Pulmonary artery endothelial cell (primary cell): ENCODE results near the gene PIGR. TPM values are rescaled to one million over a fixed set of nuclear protein-coding genes. Genes with fewer than 3 reads are reported as not detected.
A peak's percentile ranks its signal among the peaks of the same experiment; 100 is the strongest.
"Not testable (repeated sequence)": the region's sequence is repeated elsewhere in the genome, so short reads cannot be mapped to it uniquely, and the experiment has no call there.

Source experiments
- DNase-seq: peaks from one replicate; pipeline ENCODE4 v3.0.0-alpha.2; 2011; ENCODE audit warnings: low read depth, low spot score
- total RNA-seq: library from RNA; depleted of rRNA; stranded (reverse); fragments of >200 nt; gene quantifications from 2 replicates; pipeline ENCODE4 v1.2.3, GENCODE V29; 2014

The PIGR gene
- total RNA-seq, 1 donor from 2014 or later, result not detected

DNA sequence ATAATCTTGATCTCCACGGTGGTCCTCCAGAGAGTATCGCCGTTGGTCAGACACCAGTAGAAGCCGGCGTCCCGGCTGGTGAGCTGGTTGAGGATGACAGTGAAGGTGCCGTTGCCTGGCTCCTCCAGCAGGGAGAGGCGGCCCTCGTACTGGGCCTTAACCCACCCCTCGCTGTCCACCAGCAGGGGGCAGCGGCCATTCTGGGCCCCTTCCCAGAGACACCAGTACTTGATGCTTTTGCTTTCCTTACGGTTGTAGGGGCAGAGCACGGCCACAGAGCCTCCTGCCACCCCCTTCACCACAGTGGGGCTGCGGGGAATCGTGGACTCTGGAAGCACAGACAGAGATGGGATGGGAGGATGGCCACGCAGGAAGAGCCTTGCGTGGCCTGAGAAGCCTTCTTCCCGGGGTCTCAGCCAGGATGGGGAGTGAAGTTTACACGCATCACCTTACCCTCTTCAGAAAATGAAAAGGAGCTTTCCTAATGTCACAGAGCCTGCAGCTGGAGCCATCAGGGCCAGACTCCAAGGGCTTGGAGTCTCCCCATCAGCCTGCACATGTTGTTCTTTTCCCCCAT is 10.7 kb downstream of the PIGR start:
- DNase-seq, result no peak

- DNase-seq, result no peak
Observed at GRCh38 chr1:206933333-206933945, 12.8 kb downstream of the PIGR start.

DNA sequence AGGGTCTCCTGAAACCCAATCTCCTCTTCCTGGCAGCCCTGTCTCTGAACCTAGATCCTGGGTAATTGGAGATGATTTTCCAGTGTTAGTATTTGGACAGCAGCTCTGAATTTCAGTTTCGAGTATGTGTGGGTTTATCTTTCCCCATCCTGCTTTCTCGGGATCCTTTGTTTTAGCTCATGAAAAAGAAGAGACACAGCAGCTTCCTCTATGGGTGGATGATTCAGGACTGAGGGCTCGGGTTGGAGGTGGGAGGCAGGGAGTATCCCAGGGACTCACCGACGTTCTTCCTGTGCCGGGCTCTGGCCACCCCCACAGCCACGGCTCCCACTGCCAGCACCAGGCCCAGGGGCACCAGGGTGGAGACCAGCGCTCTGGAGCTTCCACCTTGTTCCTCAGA is 14.1 kb downstream of the PIGR start:
- DNase-seq, result no peak

DNA sequence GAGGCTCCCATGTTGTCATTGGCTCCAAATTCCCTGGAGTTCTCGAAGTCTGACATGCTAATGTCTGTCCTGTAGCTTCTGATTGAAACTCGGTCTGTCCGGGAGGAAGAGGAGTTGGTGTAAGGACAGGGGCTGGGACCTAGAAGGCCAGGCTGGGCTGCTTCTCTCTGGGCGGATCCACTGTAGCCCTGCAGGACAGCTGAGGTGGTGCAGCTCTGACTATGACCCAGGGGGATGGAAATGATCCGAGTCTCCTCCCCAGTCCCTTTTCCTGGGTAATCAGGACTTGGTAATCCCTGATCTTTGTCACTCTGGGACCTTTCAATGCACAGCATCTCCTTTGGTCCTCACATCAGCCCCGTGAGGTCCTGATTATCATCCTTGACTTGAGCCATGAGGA is 14.6 kb downstream of the PIGR start:
- DNase-seq, result no peak

DNA sequence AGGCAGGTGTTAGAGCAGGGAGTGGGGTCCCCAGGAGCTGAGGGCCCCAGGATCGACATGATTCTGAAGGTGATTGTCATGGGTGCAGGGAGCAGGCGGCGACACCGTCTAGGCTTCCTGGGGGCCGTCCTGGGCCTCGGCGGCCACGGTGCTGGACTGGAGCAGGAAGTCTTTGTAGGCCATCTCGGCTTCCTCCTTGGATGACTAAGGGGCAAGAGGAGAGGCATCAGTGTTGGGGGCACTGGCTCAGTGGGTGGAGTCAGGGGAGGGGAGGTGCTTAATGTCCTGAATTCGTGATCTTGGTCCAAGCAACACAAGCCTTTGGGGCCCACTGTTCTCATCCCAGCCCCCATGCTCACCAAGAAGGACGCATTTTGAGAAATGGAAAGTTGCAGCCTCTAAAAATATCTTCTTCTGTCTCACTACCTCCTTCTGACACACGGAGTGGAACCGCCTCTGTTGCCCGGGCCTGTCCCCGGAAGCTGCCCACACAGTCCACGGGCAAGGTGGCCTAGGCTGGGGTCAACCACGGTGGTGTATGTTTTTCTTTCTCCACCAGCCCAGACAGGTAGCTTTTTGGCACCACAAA is 16.0 kb downstream of the PIGR start:
- DNase-seq, result no peak

- no peak for DNase-seq
Observed at GRCh38 chr1:206929524-206929923, 16.7 kb downstream of the PIGR start.

DNA sequence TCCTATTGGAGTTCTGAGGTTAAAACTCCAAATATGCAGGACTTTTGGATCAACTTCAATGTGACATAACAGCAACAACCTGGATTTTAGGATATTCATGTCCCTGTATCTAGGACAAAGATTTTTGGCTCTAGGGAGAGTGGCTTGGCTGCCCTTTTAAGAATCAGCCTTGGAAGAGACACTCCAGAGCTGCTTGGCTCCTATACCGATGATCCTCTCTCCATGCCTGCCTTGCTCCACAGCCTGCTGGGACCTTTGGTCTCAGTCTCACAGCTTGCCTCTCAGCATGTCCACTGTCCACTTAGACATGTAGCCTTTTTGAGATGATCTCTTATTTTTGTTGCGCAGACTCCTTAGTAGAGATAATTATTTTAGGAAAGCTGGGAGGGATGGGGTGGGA is 20.0 kb downstream of the PIGR start:
- DNase-seq, result no peak

DNA sequence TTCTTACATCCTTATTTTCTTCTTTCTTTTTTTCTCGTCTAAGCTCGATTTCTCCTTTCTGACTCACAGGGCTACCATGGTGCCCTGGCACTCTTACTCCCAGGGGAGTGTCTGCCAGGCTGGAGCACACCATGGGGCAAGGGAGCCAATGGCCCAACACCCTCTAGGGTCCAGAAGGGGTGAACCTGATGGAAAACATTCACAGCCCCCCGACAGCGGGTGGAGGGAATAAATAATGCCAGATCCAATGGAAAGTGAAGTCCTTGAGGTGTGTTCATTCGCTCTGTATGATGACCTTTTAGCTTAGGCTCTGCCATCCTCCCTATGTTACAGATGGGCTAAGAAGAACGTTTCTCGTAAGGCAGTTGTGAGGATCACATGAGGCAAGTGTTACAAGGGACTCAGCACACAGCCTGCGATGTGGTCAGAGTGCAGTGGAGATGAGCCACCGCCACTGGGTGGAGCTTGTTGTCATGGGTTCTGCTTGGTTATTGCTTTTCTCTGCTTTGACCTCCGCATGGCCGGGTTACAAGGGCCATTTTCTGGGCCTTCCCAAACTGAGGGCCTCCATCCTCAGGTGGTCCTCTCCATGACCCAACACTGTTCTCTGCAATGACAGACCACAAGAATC is 21.0 kb downstream of the PIGR start:
- no peak for DNase-seq

GRCh38 chr1:206924592-206925105 is 21.6 kb downstream of the PIGR start:
- no peak for DNase-seq

DNA sequence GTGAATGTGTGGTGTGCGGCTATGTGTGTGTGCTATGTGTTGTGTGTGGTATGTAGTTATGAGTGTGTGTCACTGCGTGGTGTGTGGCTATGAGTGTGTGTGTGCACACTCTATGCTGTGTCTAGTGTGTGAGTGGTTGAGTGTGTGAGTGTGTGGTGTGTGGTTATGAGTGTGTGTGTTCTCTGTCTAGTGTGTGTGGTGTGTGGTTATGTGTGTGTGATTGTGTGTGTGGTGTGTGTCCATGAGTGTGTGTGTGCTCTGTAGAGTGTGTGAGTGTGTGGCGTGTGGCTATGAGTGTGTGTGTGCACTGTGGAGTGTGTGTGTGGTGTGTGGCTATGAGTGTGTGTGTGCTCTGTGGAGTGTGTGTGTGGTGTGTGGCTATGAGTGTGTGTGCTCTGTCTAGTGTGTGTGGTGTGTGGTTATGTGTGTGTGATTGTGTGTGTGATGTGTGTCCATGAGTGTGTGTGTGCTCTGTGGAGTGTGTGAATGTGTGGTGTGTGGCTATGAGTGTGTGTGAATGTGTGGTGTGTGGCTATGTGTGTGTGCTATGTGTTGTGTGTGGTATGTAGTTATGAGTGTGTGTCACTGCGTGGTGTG is 22.2 kb downstream of the PIGR start:
- DNase-seq, result not testable (repeated sequence)

DNA sequence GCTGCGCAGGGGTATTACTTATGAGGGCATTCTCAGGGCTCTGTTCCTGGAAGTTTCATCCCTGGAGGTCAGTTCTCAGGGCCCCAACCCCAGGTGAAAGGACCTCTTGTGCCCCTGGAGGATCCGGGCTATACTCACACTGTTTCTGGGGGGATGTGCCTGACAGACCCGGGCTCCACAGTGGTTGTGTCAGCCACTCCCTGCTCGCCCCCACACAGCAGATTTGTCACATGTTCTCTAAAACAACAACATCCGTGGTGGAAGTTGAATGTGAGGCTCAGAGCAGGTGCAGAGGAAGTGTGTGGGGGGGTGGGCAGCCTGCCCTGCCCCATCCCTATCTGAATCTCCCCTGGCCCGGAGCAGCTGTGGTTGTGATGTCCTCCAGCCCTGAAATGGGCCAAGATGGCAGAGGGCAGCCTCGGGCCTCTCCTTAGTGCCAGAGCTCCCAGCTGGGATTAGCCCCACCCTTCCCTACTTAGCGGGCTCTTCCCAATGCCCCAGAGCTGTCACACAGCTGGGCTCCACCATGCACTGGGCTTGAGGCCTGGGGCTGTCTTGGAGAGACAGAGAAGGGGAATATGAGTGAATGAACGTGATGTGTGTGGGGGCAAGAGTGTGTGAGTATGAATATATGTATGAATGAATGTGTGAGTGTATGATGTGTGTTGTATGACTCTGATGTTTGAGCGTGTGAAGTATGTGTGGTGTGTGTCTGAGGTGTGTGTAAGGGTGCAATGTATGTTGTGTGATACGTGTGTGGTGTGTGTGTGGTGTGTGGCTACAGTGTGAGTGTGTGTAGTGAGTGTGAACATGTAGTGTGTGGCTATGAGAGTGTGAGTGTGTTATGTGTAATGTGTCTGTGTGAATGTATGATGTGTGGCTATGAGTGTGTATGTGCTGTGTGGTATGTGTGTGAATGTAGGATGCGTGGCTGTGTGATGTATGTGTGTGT is 23.0 kb downstream of the PIGR start:
- no peak for DNase-seq

DNA sequence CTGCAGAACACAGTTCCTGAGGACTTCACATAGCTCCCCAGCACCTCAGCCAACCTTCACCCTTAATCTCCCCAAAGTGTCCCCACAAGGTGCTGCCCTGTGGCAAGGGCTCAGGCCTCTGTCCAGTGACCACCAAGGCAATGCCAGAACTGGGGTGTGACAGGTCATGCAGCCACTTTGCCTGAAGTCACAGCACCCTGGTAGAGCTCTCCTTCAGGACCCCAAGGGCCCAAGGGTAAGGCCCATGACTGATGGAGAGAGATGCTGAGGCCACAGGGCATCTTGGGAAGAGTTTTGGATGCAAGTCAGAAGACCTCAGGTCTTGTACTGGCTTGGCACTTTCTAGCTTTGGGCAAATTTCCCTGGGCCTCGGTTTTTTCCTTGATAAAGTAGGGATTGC is 23.7 kb downstream of the PIGR start:
- no peak for DNase-seq

- no peak for DNase-seq
Observed at GRCh38 chr1:206921772-206922265, 24.4 kb downstream of the PIGR start, which contains the start of gene FCMR. TSS of gene FCMR (minus strand) at chr1:206921941. CDS start at chr1:206921854, 87 bp downstream.

DNA sequence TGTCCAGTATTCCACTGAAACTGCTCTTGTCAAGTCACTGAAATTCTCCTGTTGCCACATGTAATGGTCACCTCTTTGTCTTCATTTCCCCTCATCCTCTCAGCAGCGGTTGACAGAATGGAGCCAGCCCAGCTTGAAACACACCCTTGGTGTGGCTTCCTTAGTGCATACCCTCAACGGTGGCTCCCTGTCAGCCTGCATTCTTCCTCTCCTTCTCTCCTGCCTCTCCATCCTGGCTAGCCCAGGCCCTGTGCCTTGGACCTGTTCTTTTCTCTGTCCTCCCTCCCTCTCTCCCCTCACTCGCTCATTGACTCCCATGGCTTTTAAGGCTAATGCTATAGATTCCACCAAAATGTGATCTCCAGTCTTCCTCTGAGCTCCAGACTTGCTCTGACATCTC is 28.2 kb downstream of the PIGR start:
- no peak for DNase-seq

DNA sequence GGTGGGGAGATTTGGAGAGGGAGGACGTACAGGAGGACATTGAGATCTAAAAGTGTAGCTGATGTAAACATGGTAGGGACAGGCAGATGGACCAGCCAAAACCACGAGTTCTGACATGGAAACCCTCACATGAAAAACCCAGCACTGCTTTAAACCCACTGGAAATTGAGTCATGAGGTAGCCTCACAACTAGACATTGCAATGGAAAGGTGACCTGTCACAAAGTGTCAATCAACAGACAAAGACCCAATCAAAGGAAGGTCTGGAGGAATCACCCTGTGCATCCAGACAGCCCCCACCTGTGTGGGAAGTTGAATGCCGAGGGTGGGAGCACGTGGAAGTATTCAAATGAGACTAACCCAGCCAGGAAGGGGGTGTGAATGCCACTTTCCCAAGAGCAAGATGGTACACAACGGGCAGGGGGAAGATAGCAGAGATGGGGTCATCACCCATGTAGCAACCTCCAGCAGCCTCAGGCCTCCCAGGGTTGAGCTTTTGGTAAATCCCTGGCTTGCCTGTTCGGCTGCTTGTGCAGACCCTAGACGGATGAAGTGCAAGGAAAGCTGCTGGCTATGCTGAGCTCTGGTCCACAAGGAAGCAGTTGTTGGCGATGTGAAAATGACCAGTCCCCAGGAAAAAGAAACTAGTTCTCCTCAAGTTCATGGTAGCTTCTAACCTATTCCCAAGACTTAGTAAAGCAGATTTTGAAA is 30.1 kb downstream of the PIGR start:
- DNase-seq, result no peak

DNA sequence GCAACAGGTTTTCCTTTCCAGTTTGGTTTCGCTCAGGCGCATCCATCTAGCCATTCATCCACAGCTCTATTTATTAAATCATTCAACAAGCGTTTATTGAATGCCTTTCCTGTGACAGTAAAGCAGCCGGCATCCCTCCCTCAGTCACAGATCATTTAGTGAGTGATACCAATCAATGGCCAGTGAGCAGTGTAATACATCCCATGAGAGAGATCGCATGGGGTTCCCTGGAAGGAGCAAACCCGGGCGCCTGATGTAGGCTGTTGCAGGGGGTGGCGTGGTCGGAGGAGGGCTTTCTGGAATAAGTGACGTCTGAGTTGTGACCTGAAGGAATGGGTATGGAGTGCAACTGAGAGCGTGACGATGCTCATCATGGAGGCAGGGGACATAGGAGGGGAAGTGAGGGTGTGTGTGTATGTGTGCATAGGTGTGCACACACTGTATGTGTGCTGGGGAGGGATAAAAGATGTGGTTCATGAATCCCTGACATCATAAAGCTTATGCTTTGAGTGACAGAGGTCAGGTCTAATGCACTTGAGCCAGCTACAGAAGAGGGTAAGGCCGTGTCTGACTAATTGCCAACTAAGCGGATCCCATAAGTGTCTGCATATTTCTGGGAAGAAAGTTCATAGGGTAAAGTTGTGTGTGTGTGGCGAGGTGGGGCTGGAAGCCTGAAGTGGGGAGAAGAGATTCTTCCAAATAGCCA is 31.1 kb downstream of the PIGR start:
- DNase-seq, result no peak

GRCh38 chr1:206913766-206914537 is 32.3 kb downstream of the PIGR start:
- DNase-seq, result no peak

DNA sequence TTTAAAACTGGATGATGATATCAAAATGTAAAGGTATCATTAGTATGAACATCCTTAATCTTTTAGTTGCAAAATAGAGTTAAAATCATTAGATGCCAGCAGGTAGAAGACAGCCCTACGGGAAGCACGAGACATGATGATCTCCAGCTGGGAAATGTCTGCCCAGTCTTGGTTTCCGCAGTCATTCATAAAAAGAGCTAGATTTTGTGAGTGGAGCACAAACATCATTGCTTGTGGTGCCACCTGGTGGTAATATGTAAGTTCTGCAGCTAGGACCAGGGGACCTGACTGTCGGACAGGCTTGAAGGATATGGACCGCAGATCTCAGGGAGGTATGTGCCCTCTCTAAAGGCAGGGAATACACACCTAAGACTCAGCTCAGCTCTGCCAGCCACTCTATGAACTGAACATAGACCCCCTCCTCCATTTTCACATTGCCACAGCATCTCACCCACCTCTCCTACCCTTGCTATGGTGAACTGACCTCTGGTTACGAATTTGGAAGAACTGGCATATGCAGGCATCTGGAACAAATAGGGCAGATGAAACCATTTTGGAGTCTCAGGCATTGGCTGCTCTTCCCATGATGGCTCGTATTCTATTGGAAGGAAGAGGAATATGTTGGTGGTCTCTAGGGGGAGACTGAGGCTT is 33.7 kb downstream of the PIGR start:
- peak; percentile 26 for DNase-seq
